KOPT-K1 (cell line): ENCODE measurements around the gene TTLL4.
"Not testable (repeated sequence)": the region's sequence is repeated elsewhere in the genome, so short reads cannot be mapped to it uniquely, and the experiment has no call there.

Experiments used
- H3K27ac ChIP-seq: fragments of 200-600 bp; sonication (generic); 2 replicates; pipeline ENCODE4 v1.5.1; 2016; ENCODE audit warnings: antibody characterized with exemption, mild to moderate bottlenecking, low read depth, low read length; ENCODE audit not compliant: poor library complexity, severe bottlenecking
- H3K36me3 ChIP-seq: fragments of 200-600 bp; sonication (generic); 2 replicates; pipeline ENCODE4 v1.5.1; 2017; ENCODE audit warnings: antibody characterized with exemption, mild to moderate bottlenecking, low read length, moderate library complexity; ENCODE audit not compliant: insufficient read depth
- H3K9me3 ChIP-seq: fragments of 200-600 bp; sonication (generic); 2 replicates; pipeline ENCODE4 v1.5.1; 2017; ENCODE audit warnings: antibody characterized with exemption, low read length, mild to moderate bottlenecking; ENCODE audit not compliant: insufficient read depth, poor library complexity, severe bottlenecking

Gene TTLL4, protein sequence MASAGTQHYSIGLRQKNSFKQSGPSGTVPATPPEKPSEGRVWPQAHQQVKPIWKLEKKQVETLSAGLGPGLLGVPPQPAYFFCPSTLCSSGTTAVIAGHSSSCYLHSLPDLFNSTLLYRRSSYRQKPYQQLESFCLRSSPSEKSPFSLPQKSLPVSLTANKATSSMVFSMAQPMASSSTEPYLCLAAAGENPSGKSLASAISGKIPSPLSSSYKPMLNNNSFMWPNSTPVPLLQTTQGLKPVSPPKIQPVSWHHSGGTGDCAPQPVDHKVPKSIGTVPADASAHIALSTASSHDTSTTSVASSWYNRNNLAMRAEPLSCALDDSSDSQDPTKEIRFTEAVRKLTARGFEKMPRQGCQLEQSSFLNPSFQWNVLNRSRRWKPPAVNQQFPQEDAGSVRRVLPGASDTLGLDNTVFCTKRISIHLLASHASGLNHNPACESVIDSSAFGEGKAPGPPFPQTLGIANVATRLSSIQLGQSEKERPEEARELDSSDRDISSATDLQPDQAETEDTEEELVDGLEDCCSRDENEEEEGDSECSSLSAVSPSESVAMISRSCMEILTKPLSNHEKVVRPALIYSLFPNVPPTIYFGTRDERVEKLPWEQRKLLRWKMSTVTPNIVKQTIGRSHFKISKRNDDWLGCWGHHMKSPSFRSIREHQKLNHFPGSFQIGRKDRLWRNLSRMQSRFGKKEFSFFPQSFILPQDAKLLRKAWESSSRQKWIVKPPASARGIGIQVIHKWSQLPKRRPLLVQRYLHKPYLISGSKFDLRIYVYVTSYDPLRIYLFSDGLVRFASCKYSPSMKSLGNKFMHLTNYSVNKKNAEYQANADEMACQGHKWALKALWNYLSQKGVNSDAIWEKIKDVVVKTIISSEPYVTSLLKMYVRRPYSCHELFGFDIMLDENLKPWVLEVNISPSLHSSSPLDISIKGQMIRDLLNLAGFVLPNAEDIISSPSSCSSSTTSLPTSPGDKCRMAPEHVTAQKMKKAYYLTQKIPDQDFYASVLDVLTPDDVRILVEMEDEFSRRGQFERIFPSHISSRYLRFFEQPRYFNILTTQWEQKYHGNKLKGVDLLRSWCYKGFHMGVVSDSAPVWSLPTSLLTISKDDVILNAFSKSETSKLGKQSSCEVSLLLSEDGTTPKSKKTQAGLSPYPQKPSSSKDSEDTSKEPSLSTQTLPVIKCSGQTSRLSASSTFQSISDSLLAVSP

DNA sequence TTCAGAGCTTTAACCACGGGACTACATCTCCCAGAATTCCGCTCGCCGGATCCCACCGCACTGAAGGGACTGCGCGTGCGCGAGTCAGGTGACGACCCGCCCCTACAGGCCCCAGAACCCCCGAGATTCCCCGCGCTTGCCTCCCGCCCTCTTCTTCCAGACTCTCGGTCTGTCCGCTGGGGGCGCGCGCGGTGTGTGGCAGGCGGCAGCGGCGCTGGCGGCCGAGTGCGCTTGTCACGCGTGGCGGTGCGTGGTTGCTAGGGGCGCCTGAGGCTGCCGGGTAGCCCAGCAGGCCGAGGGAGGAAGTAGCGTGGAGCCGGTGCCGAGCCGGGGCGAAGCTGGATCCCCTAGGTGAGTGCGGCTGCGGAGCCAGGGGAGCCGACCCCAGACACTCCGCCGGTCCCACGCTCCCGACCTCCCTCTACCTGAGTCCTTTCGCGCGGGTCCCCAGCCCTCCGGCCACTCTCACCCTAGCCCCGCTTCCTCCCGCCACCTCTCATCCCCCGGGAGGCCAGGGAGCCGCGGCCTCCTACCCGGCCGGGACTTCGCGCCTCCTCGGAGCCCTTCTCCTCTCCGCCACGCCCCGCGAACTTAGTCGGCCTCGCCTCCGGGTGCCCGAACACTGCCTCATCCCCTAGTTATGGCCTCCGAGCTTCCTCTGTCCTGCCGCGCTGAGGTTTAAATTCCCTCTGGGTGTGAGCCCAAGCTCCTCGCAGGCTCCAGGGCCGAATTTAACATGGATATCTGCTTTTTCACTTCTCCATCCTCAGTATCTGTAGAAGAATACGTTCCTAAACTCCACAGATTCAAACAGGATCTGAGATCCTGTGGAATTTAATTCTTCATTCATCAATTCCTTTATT, at the start of gene TTLL4:
Gene TTLL4 (plus strand): TSS at position 149 of the 863 bp plus-strand sequence. CDS start 26,842 bp downstream, outside the sequence.
- Histone ChIP-seq H3K36me3 (peaks cover 8% of the 10 kb centered on the region; the same call in 1 of the 2 replicates), H3K9me3 (no peaks in the 10 kb centered on the region), H3K27ac (peak within 1 kb of the TSS; percentile 62)

DNA sequence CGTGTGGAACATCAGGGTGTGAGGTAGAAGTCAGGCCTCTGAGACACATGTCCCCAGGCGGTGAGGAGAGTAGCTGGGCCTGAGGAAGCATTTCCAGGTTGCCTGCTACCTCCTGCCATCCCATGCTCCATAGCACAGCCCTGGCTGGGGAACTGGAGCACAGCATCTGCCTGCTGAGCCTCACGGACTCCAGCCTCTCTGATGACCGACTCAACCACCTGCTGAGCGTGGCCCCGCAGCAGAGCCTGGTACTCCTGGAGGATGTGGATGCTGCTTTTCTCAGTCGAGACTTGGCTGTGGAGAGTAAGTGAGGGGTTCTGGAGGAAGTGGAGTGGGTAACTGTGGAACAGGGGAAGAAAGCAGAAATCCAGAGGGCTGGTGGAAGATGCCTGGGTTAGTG, 48.3 kb upstream of the TTLL4 start:
- no peak overlapping the region for H3K27ac ChIP-seq
- no peaks in the 10 kb centered on the region for H3K9me3 ChIP-seq
- peaks cover 68% of the 10 kb centered on the region for H3K36me3 ChIP-seq

DNA sequence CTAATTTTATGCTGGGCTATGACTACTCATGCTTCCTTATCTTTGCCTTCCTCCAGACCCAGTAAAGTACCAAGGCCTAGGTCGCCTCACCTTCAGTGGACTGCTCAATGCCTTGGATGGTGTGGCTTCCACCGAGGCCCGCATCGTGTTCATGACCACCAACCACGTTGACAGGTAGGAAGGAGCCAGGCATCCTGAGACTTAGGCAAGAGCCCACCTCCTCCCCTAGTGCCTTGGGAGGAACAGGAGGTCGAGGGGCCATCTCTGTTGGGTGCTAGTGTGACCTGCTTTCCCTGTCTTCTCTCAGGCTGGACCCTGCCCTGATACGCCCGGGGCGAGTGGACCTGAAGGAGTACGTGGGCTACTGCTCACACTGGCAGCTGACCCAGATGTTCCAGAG, 47.8 kb upstream of the TTLL4 start:
- Histone ChIP-seq H3K27ac (no peak overlapping the region), H3K9me3 (no peaks in the 10 kb centered on the region), H3K36me3 (peaks cover 68% of the 10 kb centered on the region)

DNA sequence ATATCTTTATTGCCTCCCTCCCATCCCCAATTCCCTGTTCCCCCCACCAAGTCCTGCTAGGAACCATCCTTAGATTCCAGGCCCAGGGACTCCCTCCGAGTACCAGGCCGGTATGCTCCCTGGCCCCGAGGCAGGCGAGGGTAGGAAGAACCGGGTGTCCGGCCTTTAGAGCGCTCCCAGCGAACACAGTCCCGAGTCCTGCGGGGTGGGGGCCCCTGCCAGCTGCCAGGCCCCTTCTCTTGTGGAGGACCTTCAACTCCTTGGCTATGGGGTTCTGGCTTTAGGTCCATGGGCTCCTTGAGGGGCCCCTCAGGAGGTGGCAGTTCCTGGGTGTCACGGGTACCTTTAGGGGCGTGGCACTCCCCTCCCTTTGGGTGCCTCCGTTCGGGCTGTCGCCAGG, 46.7 kb upstream of the TTLL4 start:
- Histone ChIP-seq H3K36me3 (peaks cover 76% of the 10 kb centered on the region), H3K27ac (no peak overlapping the region), H3K9me3 (no peaks in the 10 kb centered on the region)

DNA sequence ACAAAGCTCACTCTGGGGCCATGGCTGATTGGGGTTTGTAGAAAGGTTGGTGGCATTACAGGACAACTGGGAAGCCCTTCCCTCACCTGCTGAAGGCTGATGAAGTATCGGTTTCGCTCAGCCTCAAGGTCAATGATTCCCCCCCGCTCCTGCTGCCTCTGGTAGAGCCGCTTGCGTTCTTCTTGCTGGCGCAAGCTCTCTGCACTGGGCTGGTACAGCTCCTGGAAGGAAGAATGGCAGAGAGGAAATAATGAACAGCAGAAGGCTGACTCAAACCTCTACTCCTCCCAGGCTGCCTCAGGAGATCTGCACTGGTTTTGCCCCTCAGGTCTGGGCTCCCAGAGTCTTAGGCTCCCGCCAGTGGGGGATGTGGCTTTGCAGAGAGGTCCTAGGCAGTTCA, 46.0 kb upstream of the TTLL4 start:
- Histone ChIP-seq H3K36me3 (peaks cover 77% of the 10 kb centered on the region), H3K27ac (no peak overlapping the region), H3K9me3 (no peaks in the 10 kb centered on the region)

DNA sequence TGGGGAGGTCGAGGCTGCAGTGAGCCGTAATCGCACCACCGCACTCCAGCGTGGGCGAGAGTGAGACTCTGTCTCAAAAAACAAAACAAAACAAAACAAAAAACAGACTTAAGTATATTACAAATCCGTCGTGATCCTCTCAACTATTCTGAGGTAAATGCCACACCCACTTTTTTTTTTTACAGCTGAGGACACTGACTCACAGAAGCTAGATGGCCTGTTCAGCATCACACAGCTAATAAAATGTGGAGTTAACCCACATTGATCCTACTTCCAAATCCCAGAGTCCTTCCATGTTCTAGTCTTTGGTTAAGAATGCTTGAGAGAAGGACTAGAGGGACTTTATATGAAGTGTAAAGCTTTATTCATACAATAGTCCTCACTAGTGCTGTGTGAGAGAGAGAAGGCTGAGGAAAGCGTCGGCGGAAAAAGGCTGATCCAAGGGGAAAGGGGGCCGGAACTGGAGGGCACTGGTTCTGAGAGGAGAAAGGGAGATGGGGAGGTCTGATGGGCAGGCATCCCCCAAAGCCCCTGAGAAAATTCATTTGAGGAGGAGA, 39.5 kb upstream of the TTLL4 start:
- Histone ChIP-seq H3K27ac (peak overlapping the region; percentile 67), H3K9me3 (no peaks in the 10 kb centered on the region)

DNA sequence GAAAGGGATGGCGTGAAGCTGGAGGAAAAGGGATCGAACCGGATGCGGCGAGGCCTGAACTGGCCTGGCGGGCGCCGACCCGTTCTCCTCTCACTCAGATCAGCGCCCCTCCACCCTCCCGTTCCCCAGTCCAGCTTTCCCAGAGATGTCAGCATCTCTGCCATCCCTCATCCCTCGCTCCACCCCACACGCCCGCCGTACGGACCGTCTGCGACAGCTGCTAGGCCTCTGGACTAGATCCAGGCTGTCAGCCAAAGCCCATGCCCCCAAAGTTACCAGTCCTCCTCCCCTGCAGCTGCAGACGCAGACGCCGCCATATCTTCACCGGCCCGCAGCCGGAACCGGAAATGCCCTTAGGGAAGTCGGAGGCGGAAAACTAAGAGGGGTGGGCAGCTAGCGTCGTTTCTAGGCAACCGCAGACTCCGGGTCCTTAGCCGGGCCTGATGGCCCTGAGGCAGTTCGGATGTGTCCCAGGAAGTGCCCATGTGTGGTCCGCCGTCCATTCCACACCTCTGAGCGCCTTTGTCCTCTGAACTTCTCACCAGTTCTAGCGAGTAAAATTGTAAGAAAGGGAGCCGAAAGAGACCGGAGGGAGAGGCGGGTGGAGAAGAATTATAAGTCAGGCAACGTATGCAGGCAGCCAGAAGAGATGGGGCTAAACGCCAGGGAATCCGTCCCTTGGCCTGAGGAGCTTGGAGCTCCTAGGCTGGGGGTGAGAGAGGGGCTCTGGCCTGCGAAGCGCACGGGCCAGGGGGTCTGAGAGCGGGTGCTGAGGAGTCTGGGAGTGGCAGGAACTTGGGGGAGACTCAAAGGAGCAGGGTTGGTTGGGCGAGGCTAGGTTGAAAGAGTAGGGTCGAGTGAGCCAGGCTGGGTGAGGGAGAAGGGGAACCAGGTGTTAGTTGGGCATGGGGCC, 38.7 kb upstream of the TTLL4 start, which contains the start of the genes RNF25 and STK36:
Gene RNF25 (minus strand): TSS at position 349 of the 913 bp plus-strand sequence. CDS start 32 bp downstream, at position 317.
Gene STK36 (plus strand): TSS at position 433 of the 913 bp plus-strand sequence. CDS start 744 bp downstream, outside the sequence.
- Histone ChIP-seq H3K36me3 (peaks cover 19% of the 10 kb centered on the region), H3K27ac (peak within 1 kb of the TSS; percentile 67), H3K9me3 (no peaks in the 10 kb centered on the region)

More for the DNA sequence above, 39.5 kb upstream of the TTLL4 start:
- peaks cover 26% of the 10 kb centered on the region for H3K36me3 ChIP-seq

DNA sequence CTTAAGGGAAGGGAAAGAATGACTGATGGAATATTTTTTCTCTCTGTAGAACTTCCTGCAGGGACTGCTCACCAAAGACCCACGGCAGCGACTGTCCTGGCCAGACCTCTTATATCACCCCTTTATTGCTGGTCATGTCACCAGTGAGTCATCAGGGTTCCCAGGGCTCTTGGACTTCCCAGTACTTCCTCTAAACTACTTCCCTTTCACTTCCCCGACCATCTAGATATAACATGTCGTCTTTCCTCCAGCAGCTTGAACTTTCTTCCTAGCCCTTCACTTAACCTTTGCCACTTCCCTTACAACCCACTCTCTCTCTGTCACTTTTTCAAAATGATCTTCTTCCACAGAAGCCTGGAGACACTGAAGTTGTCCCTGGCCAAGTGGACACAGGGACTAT, 31.5 kb upstream of the TTLL4 start:
- Histone ChIP-seq H3K27ac (no peak overlapping the region), H3K36me3 (no peaks in the 10 kb centered on the region), H3K9me3 (no peaks in the 10 kb centered on the region)

DNA sequence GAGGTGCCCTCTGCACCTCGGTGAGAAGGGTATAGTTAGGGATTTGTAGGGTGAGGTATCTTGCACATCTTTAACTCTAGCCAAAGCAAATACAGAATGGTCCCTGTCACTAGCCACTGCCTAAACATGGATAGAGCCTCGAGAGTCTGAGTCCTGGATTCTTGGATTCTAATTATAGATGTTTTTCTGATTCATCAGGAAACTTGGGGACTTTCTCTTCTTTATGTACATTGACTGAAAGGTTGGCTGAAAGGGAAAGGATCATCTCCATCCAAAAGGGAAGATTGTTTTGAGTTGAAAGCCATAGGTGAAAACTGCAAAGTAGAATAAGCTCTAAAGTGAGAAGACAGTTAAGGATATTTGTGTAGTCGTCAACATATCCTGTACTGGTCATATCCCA, 30.6 kb upstream of the TTLL4 start:
- no peak overlapping the region for H3K27ac ChIP-seq
- no peaks in the 10 kb centered on the region for H3K36me3 ChIP-seq

DNA sequence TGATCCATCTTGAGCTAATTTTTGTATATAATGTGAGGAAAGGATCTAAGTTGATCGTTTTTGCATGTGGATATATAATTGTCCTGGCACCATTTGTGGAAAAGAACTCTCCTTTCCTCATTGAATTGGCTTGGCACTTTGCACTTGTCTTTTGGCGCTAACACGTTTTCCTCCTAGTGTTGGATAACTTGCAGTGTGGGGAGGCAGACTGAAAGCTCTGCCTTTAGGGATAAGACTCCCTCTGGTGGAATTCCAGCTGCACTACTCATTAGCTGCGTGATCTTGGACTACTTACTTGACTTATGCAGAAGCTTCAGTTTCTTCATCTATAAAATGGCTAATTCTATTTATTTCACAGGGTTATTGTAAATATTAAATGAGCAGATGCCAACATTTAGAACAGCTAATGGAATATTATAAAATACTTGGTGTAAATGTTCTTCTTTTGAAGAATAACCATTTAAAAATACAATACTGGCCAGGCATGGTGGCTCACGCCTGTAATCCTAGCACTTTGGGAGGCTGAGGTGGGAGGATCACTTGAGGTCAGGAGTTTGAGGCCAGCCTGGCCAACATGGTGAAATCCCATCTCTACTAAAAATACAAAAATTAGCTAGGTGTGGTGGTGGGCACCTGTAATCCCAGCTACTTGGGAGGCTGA, 23.1 kb upstream of the TTLL4 start:
- not testable (repeated sequence) for H3K9me3 ChIP-seq, H3K36me3 ChIP-seq, H3K27ac ChIP-seq

More for the DNA sequence above, 30.6 kb upstream of the TTLL4 start:
- H3K9me3 ChIP-seq: no peaks in the 10 kb centered on the region

DNA sequence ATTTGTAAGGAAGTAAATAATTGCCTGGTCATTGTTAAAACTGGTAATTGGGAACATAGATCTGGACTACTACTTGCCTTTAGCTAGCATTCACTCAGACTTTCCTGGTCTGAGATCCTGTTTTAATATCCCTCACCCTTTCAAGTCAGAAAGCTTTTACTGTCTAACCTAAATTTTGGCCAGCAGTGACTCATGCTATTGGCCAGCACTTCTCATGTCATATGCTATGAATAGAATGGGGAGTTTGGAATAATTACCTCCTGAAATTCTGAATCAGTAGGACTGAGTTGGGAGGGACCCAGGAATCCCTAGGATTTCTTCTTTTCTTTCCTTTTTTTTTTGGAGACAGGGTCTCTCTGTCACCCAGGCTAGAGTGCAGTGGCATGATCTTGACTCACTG, 19.4 kb upstream of the TTLL4 start:
- H3K36me3 ChIP-seq: no peaks in the 10 kb centered on the region
- H3K27ac ChIP-seq: no peak overlapping the region
- H3K9me3 ChIP-seq: no peaks in the 10 kb centered on the region

DNA sequence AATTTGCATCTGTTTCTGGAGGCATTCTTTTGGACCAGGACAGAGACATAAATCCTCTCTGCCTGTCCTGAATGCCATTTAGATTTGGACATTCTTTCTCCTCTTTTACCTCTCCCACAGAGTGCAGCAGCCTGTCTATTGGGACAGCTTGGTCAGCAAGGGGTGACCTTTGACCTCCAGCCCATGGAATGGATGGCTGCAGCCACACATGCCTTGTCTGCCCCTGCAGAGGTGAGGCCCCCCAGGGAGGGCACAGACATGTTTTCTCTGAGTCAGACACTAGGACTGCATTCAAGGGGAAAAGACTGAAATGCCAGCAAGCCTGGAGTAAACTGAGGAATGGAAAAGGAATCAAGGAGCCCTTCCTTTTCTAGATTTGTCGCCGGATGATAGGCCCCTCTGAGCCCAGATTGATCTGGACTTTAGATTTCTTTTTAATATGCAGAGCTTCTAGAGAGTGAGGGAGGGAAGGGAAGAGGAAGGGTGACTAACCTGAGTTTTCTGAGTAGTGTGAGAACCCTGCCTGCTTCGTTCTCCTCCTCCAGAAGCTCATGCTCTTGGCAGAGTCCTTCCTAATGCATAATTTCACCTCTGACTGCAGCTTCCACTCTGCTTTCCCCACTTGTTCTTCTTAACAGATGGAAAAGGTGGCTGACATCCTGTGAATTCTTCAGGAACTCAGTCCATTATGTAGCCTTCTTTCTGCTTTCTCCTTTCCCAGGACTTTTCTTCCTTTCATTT, 16.1 kb upstream of the TTLL4 start:
- Histone ChIP-seq H3K27ac (no peak overlapping the region), H3K9me3 (no peaks in the 10 kb centered on the region), H3K36me3 (no peaks in the 10 kb centered on the region)
